ENCODE results near the gene PALLD. TPM values are rescaled to one million over a fixed set of nuclear protein-coding genes. Genes with fewer than 3 reads are reported as not detected.

The PALLD gene
- total RNA-seq, 1 experiment from 2014 or later, result 18.3 TPM

DNA sequence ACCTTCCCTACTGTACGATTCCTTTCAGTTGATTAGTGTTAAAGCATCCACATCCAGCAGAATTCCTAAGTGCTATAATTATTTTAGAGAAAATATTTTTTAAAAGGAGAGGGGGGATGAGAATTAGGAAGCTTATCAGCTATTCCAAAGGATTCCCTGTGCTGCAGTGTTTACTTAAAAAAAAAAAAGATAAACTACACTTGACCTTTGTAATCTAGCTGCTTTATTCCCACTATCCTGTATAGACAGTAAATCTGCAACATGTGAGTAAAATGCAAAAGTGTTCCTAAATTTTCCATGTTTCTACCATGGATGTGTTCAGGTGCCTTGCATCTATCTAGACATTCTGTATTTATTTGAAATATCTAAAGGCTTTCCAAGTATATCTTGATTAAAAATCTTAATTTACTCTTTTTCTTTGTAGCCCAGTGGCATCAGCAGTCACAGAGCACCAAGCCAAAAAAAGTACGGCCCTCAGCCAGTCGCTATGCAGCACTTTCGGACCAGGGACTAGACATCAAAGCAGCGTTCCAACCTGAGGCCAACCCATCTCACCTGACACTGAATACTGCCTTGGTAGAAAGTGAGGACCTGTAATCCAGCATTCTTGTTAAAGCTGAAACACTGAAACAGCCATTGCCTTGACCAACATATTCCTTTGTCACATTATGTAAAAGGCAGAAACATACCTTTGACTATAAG lies 429.1 kb downstream of the PALLD start:
- TF ChIP-seq CTCF (conservative IDR thresholded peaks at IDR 0.05), result no peak

More for the DNA sequence above, 429.1 kb downstream of the PALLD start:
- Histone ChIP-seq H3K27me3 (ENCODE audit: insufficient read depth, low read length) (no peaks in the 10 kb centered on the region), H2BK5ac (ENCODE audit: insufficient read length, low read length) (no peak overlapping the region), H3K18ac (ENCODE audit: insufficient read length, low read depth, low read length) (no peak overlapping the region), H4K8ac (replicated peaks; ENCODE audit: insufficient read length, low read depth, low read length) (no peak overlapping the region), H2AK5ac (ENCODE audit: insufficient read length, low read length) (no peak overlapping the region), H3T11ph (ENCODE audit: low read length) (no peak overlapping the region), H3K23me2 (ENCODE audit: insufficient read length, low read depth, low read length, poor library complexity, severe bottlenecking) (no peaks in the 10 kb centered on the region), H2AFZ (ENCODE audit: low read length) (no peak overlapping the region), H3K9me3 (ENCODE audit: control insufficient read depth, low read depth, low read length) (no peaks in the 10 kb centered on the region), H2BK120ac (ENCODE audit: low read depth, low read length, poor library complexity, severe bottlenecking) (no peak overlapping the region), H3K79me1 (ENCODE audit: insufficient read depth, low read depth, low read length, poor library complexity, severe bottlenecking) (no peaks in the 10 kb centered on the region), H3K4me1 (ENCODE audit: insufficient read depth, low read length) (no peaks in the 10 kb centered on the region; the same call in 1 of the 2 replicates), H3K23ac (ENCODE audit: insufficient read length, low read depth, low read length) (no peak overlapping the region), H3K27ac (ENCODE audit: insufficient read length, low read depth, low read length) (no peak overlapping the region), H3K4ac (ENCODE audit: low read depth, low read length) (no peak overlapping the region), H4K5ac (ENCODE audit: insufficient read length, low read depth, low read length) (no peak overlapping the region), H3K56ac (ENCODE audit: insufficient read length, low read depth, low read length) (no peak overlapping the region), H3K14ac (ENCODE audit: insufficient read depth, low read length) (no peak overlapping the region), H3K4me2 (ENCODE audit: insufficient read depth, insufficient read length, low read length) (no peak overlapping the region), H2BK12ac (ENCODE audit: insufficient read length, low read depth, low read length) (no peak overlapping the region), H3K79me2 (ENCODE audit: insufficient read depth, low read length) (no peaks in the 10 kb centered on the region), H2BK20ac (ENCODE audit: low read depth, low read length, poor library complexity, severe bottlenecking) (no peak overlapping the region), H4K20me1 (ENCODE audit: control insufficient read depth, insufficient read depth, insufficient read length) (no peaks in the 10 kb centered on the region), H2BK15ac (ENCODE audit: low read depth, low read length) (no peak overlapping the region), H4K91ac (ENCODE audit: insufficient read length, low read depth, low read length) (no peak overlapping the region), H3K9ac (ENCODE audit: extremely low read depth, insufficient read length, low read length) (no peak overlapping the region)
- Mint-ChIP-seq H3K4me3 (no peak overlapping the region), H3K36me3 (ENCODE audit: insufficient read depth in 1 of 3, low read depth in 3 of 3) (peaks cover 5 to 25% (median 12%) of the 10 kb centered on the region in 3 experiments; a peak in 6 of 7 replicates), H3K4me1 (peaks cover 23 to 37% of the 10 kb centered on the region in 2 experiments), H3K27ac (no peak overlapping the region), H3K27me3 (ENCODE audit: low read depth) (no peaks in the 10 kb centered on the region), H3K9me3 (no peaks in the 10 kb centered on the region)
- no CpG with 5 or more reads among the region's 5 CpGs for WGBS (ENCODE audit: extremely low coverage, insufficient read length, low lambda C conversion rate)
- no peak for DNase-seq

Data from H9 (cell line).